ENCODE results near the gene PPP1R9B. TPM values are rescaled to one million over a fixed set of nuclear protein-coding genes. Genes with fewer than 3 reads are reported as not detected.

PPP1R9B gene
- total RNA-seq, 1 experiment from 2014 or later: 23.0 TPM

- Histone ChIP-seq H2AK5ac (ENCODE audit: insufficient read length, low read length) (no peak overlapping the region), H2BK120ac (ENCODE audit: low read depth, low read length, poor library complexity, severe bottlenecking) (no peak overlapping the region), H4K8ac (replicated peaks; ENCODE audit: insufficient read length, low read depth, low read length) (no peak overlapping the region), H3T11ph (ENCODE audit: low read length) (no peak overlapping the region), H3K23ac (ENCODE audit: insufficient read length, low read depth, low read length) (no peak overlapping the region), H2BK5ac (ENCODE audit: insufficient read length, low read length) (no peak overlapping the region), H3K4me2 (ENCODE audit: insufficient read depth, insufficient read length, low read length) (no peak overlapping the region), H3K56ac (ENCODE audit: insufficient read length, low read depth, low read length) (no peak overlapping the region), H3K18ac (ENCODE audit: insufficient read length, low read depth, low read length) (no peak overlapping the region), H2BK20ac (ENCODE audit: low read depth, low read length, poor library complexity, severe bottlenecking) (no peak overlapping the region), H2BK15ac (ENCODE audit: low read depth, low read length) (no peak overlapping the region), H3K27me3 (ENCODE audit: insufficient read depth, low read length) (no peaks in the 10 kb centered on the region; the same call in 1 of the 2 replicates), H2BK12ac (ENCODE audit: insufficient read length, low read depth, low read length) (no peak overlapping the region), H3K9ac (ENCODE audit: extremely low read depth, insufficient read length, low read length) (no peak overlapping the region), H3K14ac (ENCODE audit: insufficient read depth, low read length) (no peak overlapping the region), H3K4me1 (ENCODE audit: insufficient read depth, low read length) (peaks cover 3% of the 10 kb centered on the region; the same call in 1 of the 2 replicates), H4K20me1 (ENCODE audit: control insufficient read depth, insufficient read depth, insufficient read length) (no peaks in the 10 kb centered on the region), H3K9me3 (ENCODE audit: control insufficient read depth, low read depth, low read length) (no peaks in the 10 kb centered on the region), H4K5ac (ENCODE audit: insufficient read length, low read depth, low read length) (no peak overlapping the region), H4K91ac (ENCODE audit: insufficient read length, low read depth, low read length) (no peak overlapping the region), H2AFZ (ENCODE audit: low read length) (no peak overlapping the region), H3K27ac (ENCODE audit: insufficient read length, low read depth, low read length) (no peak overlapping the region), H3K79me2 (ENCODE audit: insufficient read depth, low read length) (no peaks in the 10 kb centered on the region), H3K79me1 (ENCODE audit: insufficient read depth, low read depth, low read length, poor library complexity, severe bottlenecking) (no peaks in the 10 kb centered on the region), H3K4ac (ENCODE audit: low read depth, low read length) (no peak overlapping the region), H3K23me2 (ENCODE audit: insufficient read length, low read depth, low read length, poor library complexity, severe bottlenecking) (peaks cover 13% of the 10 kb centered on the region)
- Mint-ChIP-seq H3K36me3 (ENCODE audit: insufficient read depth in 1 of 3, low read depth in 3 of 3) (no peaks in the 10 kb centered on the region), H3K27ac (no peak overlapping the region), H3K4me1 (peaks cover 21 to 56% of the 10 kb centered on the region in 2 experiments), H3K4me3 (no peak overlapping the region), H3K9me3 (no peaks in the 10 kb centered on the region; a peak in 1 of 5 replicates), H3K27me3 (ENCODE audit: low read depth) (peaks cover 31% of the 10 kb centered on the region)
- TF ChIP-seq, protein P1, sequence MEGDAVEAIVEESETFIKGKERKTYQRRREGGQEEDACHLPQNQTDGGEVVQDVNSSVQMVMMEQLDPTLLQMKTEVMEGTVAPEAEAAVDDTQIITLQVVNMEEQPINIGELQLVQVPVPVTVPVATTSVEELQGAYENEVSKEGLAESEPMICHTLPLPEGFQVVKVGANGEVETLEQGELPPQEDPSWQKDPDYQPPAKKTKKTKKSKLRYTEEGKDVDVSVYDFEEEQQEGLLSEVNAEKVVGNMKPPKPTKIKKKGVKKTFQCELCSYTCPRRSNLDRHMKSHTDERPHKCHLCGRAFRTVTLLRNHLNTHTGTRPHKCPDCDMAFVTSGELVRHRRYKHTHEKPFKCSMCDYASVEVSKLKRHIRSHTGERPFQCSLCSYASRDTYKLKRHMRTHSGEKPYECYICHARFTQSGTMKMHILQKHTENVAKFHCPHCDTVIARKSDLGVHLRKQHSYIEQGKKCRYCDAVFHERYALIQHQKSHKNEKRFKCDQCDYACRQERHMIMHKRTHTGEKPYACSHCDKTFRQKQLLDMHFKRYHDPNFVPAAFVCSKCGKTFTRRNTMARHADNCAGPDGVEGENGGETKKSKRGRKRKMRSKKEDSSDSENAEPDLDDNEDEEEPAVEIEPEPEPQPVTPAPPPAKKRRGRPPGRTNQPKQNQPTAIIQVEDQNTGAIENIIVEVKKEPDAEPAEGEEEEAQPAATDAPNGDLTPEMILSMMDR (conservative IDR thresholded peaks at IDR 0.05): no peak
- WGBS (ENCODE audit: extremely low coverage, insufficient read length, low lambda C conversion rate): no CpG with 5 or more reads among the region's 2 CpGs
- DNase-seq: no peak
These were observed 14.2 kb upstream of the PPP1R9B start for GRCh38 chr17:50164697-50164988.
